Epithelial cell of alveolus of lung (primary cell): Measurements from ENCODE around the gene CYFIP1. TPM values are rescaled to one million over a fixed set of nuclear protein-coding genes. Genes with fewer than 3 reads are reported as not detected.

Experiments
- total RNA-seq: library from RNA; depleted of rRNA; stranded (reverse); fragments of >200 nt; gene quantifications from 2 replicates; pipeline ENCODE4 v1.2.1, GENCODE V29; 2015

CYFIP1 gene
- 60.7 and 93.9 TPM in 2 replicates for total RNA-seq

GRCh38 chr15:22980189-22981050 lies at the start of gene CYFIP1:
CYFIP1 (minus strand) TSS chr15:22980368; CDS start chr15:22947285, 33,083 bp downstream.

GRCh38 chr15:22838292-22839042 lies 141.7 kb downstream of the CYFIP1 start, which contains the start of gene NIPA2:
NIPA2 (plus strand) TSS chr15:22838666; CDS start chr15:22851732, 13,066 bp downstream.

Other genes starting within 250 kb of the CYFIP1 start
- 2.7 and 5.8 TPM in 2 replicates for gene NIPA1, start 193.7 kb downstream of the CYFIP1 start, total RNA-seq
- 52.1 and 58.8 TPM in 2 replicates for gene NIPA2, start 141.7 kb downstream of the CYFIP1 start, total RNA-seq
- gene TUBGCP5, start 59.2 kb upstream of the CYFIP1 start, total RNA-seq: 9.7 and 14.6 TPM in 2 replicates
- not detected in 2 replicates for gene GOLGA6L1, start 156.5 kb upstream of the CYFIP1 start, total RNA-seq